ENCODE measurements around the gene DOCK11. TPM values are rescaled to one million over a fixed set of nuclear protein-coding genes. Genes with fewer than 3 reads are reported as not detected.

DOCK11 gene
- total RNA-seq, 4 donors from 2014 or later, result 13.1 to 33.1 (median 25.4) TPM

DNA sequence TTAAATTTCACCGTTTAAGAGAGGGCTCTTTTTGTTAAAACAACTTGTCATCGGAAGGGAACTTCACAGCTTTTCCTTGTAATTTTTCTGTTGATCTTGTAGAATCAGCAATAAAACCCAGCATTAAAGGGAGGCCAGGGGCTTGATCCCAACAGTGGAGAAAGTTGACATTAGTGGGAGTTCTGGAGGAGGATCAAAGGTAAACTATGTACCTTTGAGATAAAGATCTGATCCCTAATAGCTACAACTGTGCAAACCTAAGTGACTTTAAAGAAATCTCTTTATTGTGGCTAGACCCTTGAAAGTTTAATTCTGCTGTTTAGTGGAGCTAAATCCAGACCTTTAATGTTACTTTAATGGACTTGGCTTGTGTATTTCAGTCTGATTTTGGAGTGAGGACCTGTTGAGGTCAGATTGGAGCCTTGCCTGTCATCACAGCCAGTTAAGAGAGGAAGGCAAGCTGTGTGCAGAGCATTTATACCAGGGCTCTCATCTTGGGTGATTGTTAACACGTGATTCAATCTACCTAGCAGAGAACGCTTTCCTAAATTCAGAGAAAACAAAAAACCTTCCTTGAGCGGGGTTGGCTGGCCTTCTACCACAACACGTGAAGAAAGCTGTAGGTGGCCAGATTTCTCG is 1.7 kb downstream of the DOCK11 start:
- H3K4me1 ChIP-seq, result no peaks in the 10 kb centered on the region
- no peaks in the 10 kb centered on the region for H3K9me3 ChIP-seq
- no peaks in the 10 kb centered on the region for H3K27me3 ChIP-seq
- intact Hi-C loops (cut with DNase I; ENCODE audit: low total_unique reads), result no loop called here
- no peaks in the 10 kb centered on the region for H3K36me3 ChIP-seq
- no peak for DNase-seq
- peak overlapping the region; percentile 79 to 87 for H3K27ac ChIP-seq
- no peak for TF ChIP-seq POLR2A (IDR thresholded peaks at IDR 0.05)
- TF ChIP-seq, protein P1, sequence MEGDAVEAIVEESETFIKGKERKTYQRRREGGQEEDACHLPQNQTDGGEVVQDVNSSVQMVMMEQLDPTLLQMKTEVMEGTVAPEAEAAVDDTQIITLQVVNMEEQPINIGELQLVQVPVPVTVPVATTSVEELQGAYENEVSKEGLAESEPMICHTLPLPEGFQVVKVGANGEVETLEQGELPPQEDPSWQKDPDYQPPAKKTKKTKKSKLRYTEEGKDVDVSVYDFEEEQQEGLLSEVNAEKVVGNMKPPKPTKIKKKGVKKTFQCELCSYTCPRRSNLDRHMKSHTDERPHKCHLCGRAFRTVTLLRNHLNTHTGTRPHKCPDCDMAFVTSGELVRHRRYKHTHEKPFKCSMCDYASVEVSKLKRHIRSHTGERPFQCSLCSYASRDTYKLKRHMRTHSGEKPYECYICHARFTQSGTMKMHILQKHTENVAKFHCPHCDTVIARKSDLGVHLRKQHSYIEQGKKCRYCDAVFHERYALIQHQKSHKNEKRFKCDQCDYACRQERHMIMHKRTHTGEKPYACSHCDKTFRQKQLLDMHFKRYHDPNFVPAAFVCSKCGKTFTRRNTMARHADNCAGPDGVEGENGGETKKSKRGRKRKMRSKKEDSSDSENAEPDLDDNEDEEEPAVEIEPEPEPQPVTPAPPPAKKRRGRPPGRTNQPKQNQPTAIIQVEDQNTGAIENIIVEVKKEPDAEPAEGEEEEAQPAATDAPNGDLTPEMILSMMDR (IDR thresholded peaks at IDR 0.05), result no peak
- H3K4me3 ChIP-seq, result peak overlapping the region; percentile 42 to 75

DNA sequence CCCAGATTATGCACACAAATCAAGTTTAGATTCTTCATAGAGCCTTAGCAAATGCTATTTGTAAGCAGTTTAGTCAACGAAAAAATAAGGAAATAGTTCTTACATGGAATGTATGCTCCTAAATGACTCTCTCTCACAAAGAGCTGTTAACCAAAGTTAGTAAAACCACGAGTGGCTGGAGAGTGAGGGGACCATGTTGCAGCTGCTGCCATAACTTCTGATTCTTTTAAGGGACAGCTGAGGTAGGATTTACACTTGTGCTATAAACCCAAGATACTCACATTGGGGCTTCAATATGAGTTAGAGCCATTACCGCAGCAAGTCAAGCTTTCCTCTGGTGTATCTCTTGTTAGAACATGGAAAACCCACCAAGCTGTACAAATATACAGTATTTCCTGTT is 2.7 kb downstream of the DOCK11 start:
- Histone ChIP-seq H3K9me3 (no peaks in the 10 kb centered on the region), H3K4me1 (no peaks in the 10 kb centered on the region), H3K27me3 (no peaks in the 10 kb centered on the region), H3K27ac (no peak overlapping the region), H3K36me3 (no peaks in the 10 kb centered on the region), H3K4me3 (no peak overlapping the region)
- no peak for DNase-seq
- intact Hi-C loops (cut with DNase I; ENCODE audit: low total_unique reads), result no loop called here
- no peak for TF ChIP-seq POLR2A (IDR thresholded peaks at IDR 0.05)
- TF ChIP-seq, protein P1 (IDR thresholded peaks at IDR 0.05), result no peak

DNA sequence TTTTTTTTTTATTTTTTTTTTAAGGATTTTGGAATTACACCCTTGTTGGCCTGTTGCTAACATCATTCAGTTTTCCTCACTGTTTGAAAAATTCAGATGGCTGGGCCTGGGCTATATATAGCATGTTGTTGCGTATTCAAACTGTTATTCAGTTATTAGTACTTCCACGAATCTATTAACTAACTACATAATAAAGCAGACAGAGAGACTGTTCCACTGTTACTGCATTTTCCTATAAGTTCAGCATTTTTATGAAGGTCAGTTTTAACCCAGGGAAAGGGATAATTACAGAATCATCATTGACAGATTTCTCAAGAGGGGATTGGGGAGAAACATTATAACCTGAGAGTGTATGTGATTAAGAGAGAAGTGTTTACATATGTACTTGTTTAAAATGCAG is 3.1 kb downstream of the DOCK11 start:
- no peaks in the 10 kb centered on the region for H3K9me3 ChIP-seq
- TF ChIP-seq, protein P1 (IDR thresholded peaks at IDR 0.05), result no peak
- TF ChIP-seq POLR2A (IDR thresholded peaks at IDR 0.05), result no peak
- H3K4me3 ChIP-seq, result no peak overlapping the region
- H3K36me3 ChIP-seq, result no peaks in the 10 kb centered on the region
- no peaks in the 10 kb centered on the region for H3K27me3 ChIP-seq
- DNase-seq, result no peak
- intact Hi-C loops (cut with DNase I; ENCODE audit: low total_unique reads), result no loop called here
- no peaks in the 10 kb centered on the region for H3K4me1 ChIP-seq
- no peak overlapping the region for H3K27ac ChIP-seq

DNA sequence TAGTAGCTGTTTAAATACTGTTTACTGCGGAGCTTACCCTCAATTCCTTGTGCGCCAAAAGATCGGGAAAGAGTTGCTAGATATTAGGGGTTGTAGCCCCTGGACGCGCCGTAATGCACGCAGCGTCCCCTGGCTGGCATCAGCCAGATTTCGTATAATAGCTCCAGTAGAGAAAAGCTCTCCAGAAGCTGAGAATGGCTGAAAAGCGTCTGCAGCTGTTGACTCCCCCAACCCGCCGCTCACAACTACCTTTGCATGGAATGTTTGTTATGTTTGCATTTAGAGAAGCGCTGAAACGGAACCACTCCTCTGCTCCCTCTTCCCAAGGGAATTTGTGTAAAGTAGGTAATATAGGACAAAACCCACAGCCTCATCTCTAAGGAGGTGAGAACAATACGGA is 3.7 kb downstream of the DOCK11 start:
- no peaks in the 10 kb centered on the region for H3K9me3 ChIP-seq
- H3K27me3 ChIP-seq, result no peaks in the 10 kb centered on the region
- intact Hi-C loops (cut with DNase I; ENCODE audit: low total_unique reads), result no loop called here
- no peak overlapping the region for H3K4me3 ChIP-seq
- DNase-seq, result no peak
- no peak overlapping the region for H3K27ac ChIP-seq
- no peaks in the 10 kb centered on the region for H3K36me3 ChIP-seq
- H3K4me1 ChIP-seq, result no peaks in the 10 kb centered on the region
- TF ChIP-seq, protein P1 (IDR thresholded peaks at IDR 0.05), result no peak
- TF ChIP-seq POLR2A (IDR thresholded peaks at IDR 0.05), result no peak

DNA sequence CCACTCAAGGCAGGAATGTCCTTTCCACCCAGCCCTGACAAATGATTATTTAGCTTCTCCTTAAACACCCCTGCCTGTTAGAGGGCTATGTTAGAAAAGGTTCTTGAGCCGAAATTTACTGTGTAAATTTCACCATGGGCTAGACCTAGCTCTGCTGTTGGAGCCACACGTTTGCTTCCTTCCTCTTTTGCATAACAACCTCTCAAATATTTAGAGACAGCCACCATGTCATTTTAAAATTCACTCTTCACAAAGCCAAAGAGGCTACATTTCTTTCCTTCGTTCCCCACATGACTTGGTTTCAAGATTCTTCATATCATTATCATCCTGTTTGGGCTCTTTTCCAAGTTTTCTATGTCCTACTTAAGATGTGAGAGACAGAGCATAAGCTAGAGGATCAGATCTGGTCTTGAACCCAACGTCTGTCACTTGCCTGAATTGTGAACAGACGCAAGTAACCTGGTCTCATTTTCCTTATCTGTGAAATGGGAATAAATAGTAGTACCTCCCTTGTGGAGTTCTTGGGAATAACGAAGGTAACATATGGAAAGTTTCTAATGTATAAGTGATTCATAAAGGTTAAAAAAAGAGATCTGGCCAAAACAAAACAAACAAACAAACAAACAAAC is 6.7 kb downstream of the DOCK11 start:
- Histone ChIP-seq H3K27me3 (no peaks in the 10 kb centered on the region), H3K36me3 (no peaks in the 10 kb centered on the region), H3K27ac (no peak overlapping the region), H3K4me3 (no peak overlapping the region), H3K9me3 (no peaks in the 10 kb centered on the region), H3K4me1 (no peaks in the 10 kb centered on the region)
- DNase-seq, result no peak
- no peak for TF ChIP-seq POLR2A (IDR thresholded peaks at IDR 0.05)
- TF ChIP-seq, protein P1 (IDR thresholded peaks at IDR 0.05), result no peak
- intact Hi-C loops (cut with DNase I; ENCODE audit: low total_unique reads), result no loop called here

Data from uterus (tissue), 4 donors.